ENCODE results near the gene MPC1.
A peak's percentile ranks its signal among the peaks of the same experiment; 100 is the strongest.

MPC1 gene

GRCh38 chr6:166382933-166383801, at the start of gene MPC1:
MPC1 (minus strand) TSS chr6:166382940; CDS start chr6:166382876, 64 bp downstream.
- DNase-seq: peak; percentile 97

- peak; percentile 26 for DNase-seq
These were observed 47.5 kb upstream of the MPC1 start for GRCh38 chr6:166430269-166430668.

DNA sequence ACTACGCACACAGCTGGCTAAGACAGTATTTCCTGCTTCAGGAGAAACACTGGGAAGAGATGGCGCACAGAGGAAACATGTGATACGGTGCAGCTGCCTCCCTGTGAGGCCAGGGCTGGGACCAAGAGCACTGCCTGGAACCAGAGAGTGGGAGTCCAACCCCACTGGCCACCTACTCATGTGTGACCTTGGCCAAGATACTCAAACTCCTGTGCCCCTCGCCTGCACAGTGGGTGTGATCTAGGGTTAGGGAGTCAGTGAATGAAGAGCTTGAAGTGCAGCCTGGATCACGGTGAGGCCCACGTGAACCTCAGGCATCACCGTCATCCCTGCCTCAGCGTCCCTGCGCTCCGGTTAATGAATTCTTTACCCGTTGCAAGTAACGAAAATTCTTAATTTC, 41.7 kb upstream of the MPC1 start:
- DNase-seq: no peak

GRCh38 chr6:166423781-166424180, 41.0 kb upstream of the MPC1 start:
- no peak for DNase-seq

DNA sequence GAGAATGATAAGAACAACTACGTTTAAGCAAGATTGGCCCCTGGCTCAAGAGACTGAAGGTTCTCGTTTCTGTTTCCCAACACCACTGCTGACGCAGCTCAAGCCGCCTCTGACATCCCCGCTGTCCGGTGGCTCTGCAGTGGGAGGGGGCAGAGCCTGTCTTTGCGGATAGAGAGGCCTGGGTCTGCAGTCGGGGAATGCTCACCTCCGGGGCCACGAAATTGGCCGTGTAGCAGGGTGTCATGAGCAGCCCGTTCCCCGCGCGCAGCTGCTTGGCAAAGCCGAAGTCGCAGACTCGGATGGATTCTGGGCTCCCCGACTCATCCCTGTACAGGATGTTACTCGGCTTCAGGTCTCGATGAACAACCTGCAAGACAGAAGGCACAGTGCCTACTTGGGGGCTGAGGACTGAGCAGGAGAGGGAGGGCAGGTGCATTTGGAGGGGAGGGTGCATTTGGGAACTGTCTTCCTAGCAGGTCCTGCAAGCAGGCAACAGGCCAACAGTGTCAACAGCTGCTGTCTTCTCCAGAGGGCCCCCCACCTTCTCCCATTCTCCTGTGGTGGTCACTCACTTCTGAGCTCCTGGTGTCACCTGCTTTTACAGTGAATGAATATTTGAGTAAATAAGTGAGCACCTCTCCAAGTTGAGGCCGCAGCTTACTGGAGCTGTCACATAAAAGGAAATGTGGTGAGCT, 40.5 kb upstream of the MPC1 start:
- no peak for DNase-seq

DNA sequence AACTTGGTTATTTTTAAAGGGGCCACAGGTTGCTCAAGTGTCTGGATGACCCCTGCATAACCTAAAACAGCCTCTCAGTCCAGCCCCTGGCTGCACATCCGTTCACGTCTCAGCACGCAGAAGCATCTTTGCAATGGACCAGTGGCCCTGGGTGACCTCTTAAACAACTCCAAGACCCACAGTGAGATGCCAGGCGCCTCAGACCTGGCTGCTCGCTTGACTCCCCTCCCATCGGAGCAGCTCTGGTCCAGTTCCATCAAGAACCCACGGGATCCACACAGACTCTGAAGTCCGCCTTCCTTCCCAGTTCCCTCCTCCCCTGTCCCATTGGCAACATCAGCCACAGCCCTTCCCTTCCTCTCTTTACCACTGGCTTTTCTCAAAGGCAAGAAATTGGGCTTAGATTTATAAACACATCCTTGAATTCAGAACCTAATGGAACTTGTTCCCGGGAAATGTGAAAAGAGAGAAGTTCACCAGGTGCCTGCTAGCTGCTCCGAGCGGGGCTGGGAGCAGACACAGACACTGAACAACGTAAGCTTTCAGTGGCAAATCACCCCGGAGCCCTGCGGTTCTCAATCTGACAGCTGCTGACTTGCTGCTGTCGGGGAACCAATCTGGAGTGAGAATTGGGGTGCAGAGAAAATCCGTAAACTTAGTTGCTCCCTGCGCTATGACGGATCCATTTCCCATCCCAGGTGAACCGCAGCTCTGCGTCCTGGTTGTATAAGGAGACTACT, 39.6 kb upstream of the MPC1 start:
- no peak for DNase-seq

GRCh38 chr6:166420351-166420750, 37.6 kb upstream of the MPC1 start:
- no peak for DNase-seq

DNA sequence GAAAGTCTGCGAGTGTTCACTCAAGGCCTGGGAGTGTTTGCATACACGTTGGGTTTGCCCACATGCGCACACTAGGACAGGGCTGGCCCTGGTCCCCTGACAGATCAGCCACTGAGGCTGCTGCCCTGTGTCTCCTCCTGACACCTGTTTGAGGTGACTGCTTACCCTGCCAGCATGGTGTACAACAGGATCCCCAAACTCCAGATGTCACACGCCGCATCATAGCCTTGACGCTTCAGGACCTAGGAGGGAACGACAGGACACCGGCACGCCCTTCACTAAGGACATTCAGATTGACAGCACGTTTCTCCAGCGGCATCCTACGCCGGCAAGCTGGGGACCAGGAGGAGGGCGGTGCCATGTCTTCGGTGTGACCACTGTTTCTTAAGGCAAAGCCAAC, 37.0 kb upstream of the MPC1 start:
- DNase-seq: no peak

- DNase-seq: peak; percentile 80
These were observed 36.5 kb upstream of the MPC1 start for GRCh38 chr6:166419286-166419685.

DNA sequence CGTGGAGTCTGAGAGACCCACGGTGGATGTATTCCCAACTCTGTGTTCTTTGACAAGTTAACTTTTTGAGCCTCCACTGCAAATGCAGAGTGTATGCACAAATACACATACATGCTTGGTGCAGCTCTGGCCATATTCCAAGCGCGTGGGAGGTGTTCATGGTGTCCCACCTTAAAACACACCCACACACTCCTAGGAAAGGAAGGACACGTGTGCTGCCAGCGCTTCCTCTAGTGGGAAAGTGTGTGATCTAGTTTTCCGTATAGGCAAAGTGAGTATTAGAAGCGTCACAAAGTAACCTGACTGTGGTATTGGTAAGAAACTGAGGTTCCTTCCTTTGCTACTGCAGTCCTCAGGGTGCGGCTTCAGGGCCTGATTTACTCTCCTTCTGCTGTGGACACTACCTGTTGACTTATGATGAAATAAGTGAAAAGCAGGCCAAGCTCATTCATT, 36.0 kb upstream of the MPC1 start:
- no peak for DNase-seq

DNA sequence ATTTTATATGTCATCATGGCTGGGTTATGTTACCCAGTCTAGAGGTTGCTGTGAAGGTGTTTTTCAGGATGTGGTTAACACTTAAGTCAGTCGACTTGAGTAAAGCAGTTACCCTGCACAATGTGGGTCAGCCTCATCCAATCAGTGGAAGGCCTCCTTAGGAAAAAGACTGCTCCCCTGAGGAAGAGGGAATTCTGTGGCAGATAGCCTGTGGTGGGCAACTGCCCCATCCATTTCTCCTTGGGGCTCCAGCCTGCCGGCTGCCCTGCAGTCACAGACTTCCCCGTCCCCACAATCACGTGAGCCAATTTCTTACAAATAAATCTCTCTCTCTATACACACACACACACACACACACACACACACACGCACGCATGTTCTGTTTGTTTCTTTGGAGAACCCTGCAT, 34.5 kb upstream of the MPC1 start:
- DNase-seq: peak; percentile 83

DNA sequence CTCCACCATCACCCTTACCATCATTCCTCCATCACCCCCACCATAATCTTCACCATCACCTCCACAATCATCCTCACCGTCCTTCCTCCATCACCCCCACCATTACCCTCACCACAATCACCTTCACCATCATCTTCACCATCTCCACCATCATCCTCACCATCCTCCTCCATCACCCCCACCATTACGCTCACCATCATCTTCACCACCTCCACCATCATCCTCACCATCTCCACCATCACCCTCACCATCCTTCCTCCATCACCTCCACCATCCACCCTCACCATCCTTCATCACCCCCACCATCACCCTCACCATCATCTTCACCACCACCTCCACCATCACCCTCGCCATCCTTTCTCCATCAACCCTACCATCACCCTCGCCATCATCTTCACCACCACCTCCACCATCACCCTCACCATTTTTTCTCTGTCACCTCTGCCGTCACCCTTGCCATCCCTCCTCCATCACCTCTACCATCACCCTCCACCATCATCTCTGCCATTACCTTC, 33.1 kb upstream of the MPC1 start:
- no peak for DNase-seq

DNA sequence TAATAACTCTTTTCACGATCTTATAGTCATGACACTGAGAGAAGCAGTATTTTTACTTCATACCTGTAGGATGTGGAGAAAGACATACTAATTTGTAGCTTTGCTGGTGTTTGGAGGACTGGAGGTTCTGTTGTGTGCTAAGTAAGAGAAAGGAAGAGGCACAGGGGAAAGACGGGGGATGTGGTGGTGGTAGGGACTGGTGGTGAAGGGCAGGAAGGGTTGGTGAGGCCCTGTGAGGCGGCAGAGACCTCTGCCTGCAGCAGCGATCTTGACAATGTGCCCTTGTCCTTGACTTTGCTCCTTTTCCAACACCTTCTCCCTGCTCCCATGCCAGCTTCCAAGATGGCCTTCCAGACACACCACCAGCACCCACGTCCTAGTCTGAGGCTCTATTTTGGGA, 32.6 kb upstream of the MPC1 start:
- no peak for DNase-seq

GRCh38 chr6:166413491-166413951, 30.8 kb upstream of the MPC1 start:
- no peak for DNase-seq

GRCh38 chr6:166412911-166413384, 30.2 kb upstream of the MPC1 start:
- no peak for DNase-seq

DNA sequence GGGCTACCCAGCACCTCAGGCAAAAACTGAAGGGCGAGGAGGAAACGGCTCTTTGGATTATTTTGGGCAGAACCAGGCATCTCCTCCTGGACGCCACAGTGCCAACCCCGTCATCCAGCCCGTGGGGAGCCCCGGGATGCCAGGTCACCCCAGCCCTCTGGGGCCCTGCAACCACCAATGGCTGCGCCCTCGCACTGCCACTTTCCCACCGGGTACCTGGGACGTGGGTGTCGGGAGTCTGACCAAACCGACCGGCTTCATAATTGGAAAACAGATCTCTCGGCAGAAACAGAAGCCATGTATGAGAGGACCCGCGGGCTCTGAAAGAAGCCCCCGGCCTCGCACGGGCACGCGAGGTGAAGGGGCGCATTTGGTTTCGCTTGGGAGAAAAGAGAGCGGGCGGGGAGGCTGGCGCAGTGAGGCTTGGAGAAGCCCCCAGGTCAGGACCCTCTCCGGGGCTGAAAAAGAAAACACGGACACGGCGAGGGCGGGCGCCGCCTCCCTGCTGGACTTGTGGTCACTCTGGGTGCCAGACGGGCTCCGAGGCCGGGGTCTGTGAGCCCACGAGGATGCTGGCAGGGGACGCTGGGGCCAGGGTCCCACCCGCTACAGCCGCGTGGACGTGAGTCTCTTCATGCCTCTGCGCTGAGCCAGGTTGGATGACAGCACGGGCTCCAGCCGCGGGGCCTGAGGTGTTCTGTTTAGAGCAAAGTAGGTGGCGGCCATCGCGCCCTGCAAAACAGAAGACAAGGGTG, 29.6 kb upstream of the MPC1 start:
- no peak for DNase-seq

- DNase-seq: no peak
These were observed 29.0 kb upstream of the MPC1 start for GRCh38 chr6:166411721-166412151.

DNA sequence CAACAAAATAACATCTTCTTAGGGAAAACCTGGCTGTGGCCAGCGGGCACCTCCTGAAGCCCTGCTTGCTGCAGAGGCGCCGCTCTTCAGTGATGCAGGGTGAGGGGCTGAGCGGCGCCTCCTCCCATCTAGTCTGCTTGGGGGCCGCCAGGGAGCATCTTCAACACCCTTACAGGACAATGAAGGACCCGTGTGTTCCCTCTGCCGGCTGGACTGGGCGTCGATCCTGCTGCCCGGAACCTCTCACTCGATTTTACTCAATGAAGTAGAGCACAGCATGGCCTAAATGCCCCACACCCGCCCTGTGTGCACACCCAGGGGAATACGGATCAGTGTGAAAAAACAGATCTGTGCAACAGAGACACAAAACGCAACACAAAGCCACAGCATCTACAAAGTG, 28.5 kb upstream of the MPC1 start:
- DNase-seq: no peak

- no peak for DNase-seq
These were observed 27.7 kb upstream of the MPC1 start for GRCh38 chr6:166410426-166410935.

GRCh38 chr6:166408936-166409755, 26.4 kb upstream of the MPC1 start:
- DNase-seq: no peak

- no peak for DNase-seq
These were observed 23.5 kb upstream of the MPC1 start for GRCh38 chr6:166406197-166406596.
